Measurements from ENCODE around the gene ARF5. TPM values are rescaled to one million over a fixed set of nuclear protein-coding genes. Genes with fewer than 3 reads are reported as not detected.
"Not testable (repeated sequence)": the region's sequence is repeated elsewhere in the genome, so short reads cannot be mapped to it uniquely, and the experiment has no call there.

Gene ARF5
- total and polyA plus RNA-seq, 12 donors, result 84.8 to 185 (median 91.1) TPM

DNA sequence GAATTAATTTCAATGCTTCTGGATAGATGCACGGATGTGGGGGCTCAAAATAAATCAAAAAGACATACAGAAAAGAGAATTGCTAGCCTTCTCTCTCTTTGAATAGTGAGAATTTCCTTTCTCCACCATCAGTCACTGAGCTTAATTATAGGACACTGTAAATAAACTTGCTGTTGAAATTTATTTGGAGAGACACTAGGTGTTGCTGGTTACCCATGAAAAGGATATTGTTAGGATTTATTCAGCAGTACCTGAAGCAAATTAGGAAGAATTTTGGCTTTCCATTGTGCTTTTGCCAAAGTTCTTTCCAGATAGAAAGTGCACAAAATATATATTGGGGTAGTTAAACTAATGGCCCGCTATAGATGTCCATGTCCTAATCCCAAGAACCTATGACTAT lies 30.4 kb upstream of the ARF5 start:
- intact Hi-C loops (cut with DNase I), result loop anchor here in 1 of 10 donors (5.0 kb wide), 1 partner anchor 649 kb away; no protein-coding TSS in a partner anchor
- H3K9me3 ChIP-seq, result peaks cover 0 to 3% (median 0%) of the 10 kb centered on the region in 11 donors
- H3K4me1 ChIP-seq, result no peaks in the 10 kb centered on the region
- no peaks in the 10 kb centered on the region for H3K36me3 ChIP-seq
- TF ChIP-seq, protein P1, sequence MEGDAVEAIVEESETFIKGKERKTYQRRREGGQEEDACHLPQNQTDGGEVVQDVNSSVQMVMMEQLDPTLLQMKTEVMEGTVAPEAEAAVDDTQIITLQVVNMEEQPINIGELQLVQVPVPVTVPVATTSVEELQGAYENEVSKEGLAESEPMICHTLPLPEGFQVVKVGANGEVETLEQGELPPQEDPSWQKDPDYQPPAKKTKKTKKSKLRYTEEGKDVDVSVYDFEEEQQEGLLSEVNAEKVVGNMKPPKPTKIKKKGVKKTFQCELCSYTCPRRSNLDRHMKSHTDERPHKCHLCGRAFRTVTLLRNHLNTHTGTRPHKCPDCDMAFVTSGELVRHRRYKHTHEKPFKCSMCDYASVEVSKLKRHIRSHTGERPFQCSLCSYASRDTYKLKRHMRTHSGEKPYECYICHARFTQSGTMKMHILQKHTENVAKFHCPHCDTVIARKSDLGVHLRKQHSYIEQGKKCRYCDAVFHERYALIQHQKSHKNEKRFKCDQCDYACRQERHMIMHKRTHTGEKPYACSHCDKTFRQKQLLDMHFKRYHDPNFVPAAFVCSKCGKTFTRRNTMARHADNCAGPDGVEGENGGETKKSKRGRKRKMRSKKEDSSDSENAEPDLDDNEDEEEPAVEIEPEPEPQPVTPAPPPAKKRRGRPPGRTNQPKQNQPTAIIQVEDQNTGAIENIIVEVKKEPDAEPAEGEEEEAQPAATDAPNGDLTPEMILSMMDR (IDR thresholded peaks at IDR 0.05), result peak in 4 of 9 donors; percentile 22 to 39 (median 30)
- DNase-seq (no peak), ATAC-seq (no peak)
- H3K27ac ChIP-seq, result no peak overlapping the region
- H3K4me3 ChIP-seq, result no peak overlapping the region
- WGBS, 2 donors, result 62 to 69% methylated on average over 2 of the region's 2 CpGs
- no peaks in the 10 kb centered on the region for H3K27me3 ChIP-seq

DNA sequence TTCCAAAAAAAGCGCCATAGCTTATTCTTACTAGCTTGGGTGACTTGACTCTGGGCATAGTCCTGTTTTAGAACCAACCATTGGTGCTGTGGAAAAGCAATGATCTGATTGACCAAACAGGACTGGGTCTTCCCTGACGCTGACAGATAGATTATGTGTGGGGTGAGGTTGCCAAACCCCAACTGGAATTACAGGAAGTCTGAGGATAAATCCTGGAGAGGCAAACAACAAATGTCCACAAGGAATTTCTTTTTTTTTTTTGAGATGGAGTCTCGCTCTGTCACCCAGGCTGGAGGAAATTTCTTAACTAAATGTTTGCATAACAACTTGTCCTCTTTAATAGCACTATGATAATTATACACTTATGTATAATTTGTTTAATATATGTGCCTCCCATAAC lies 22.0 kb upstream of the ARF5 start:
- H3K36me3 ChIP-seq, result no peaks in the 10 kb centered on the region
- ATAC-seq, result no peak
- WGBS, 2 donors, result 73 to 77% methylated on average over 3 of the region's 3 CpGs
- H3K9me3 ChIP-seq, result peaks cover 0 to 10% (median 0%) of the 10 kb centered on the region in 11 donors
- H3K27ac ChIP-seq, result no peak overlapping the region
- no peak for DNase-seq
- TF ChIP-seq, protein P1 (IDR thresholded peaks at IDR 0.05), result no peak
- no peak overlapping the region for H3K4me3 ChIP-seq
- intact Hi-C loops (cut with DNase I), result loop anchor here in 1 of 10 donors (10.0 kb wide), 1 partner anchor 61 kb away; no protein-coding TSS in a partner anchor
- no peaks in the 10 kb centered on the region for H3K27me3 ChIP-seq
- H3K4me1 ChIP-seq, result no peaks in the 10 kb centered on the region

DNA sequence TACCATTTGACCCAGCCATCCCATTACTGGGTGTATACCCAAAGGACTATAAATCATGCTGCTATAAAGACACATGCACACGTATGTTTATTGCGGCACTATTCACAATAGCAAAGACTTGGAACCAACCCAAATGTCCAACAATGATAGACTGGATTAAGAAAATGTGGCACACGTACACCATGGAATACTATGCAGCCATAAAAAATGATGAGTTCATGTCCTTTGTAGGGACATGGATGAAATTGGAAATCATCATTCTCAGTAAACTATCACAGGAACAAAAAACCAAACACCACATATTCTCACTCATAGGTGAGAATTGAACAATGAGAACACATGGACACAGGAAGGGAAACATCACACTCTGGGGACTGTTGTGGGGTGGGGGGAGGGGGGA lies 20.2 kb upstream of the ARF5 start:
- DNase-seq, ATAC-seq, H3K9me3 ChIP-seq, H3K27ac ChIP-seq, H3K4me1 ChIP-seq, H3K36me3 ChIP-seq, H3K27me3 ChIP-seq, H3K4me3 ChIP-seq: not testable (repeated sequence)
- intact Hi-C loops (cut with DNase I), result loop anchor here in 1 of 10 donors (10.0 kb wide), 1 partner anchor 63 kb away; no protein-coding TSS in a partner anchor
- WGBS, 2 donors, result no CpG with 5 or more reads among the region's 3 CpGs

DNA sequence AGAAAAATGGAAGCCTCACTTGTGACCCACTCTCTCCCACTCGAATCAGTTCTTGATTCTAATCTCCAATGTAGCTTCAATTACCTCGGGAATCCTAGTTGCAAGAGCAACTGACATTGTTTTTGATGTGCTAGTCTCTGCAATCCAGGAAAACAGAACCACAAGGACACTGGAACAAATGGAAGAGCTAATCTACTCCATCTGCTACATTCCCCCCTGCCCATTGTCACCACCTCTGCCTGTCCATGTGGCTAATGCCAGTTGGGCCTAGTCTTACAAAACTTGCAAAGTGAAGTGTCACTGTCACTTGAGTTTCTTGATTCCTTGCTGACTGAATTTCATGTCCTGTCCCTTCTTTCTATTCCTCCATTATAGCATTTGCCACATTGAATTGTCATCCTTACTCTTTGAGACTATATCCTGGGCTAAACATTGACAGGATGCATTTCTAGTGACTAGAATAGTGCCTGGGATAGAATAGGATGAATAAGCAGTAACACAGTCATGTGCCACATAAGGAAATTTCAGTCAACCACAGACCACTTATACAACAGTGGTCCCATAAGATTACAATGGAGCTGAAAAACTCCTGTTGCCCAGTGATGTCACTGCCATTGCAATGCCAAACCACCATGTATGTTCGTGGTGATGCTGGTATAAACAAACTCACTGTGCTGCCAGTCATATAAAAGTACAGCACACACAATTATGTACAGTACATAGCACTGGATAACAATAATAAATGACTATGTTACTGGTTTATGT lies 16.3 kb upstream of the ARF5 start:
- ATAC-seq (no peak), DNase-seq (no peak)
- Histone ChIP-seq H3K9me3 (no peaks in the 10 kb centered on the region), H3K4me3 (no peak overlapping the region), H3K36me3 (peaks cover 0 to 4% (median 0%) of the 10 kb centered on the region in 9 donors), H3K27ac (no peak overlapping the region), H3K27me3 (no peaks in the 10 kb centered on the region), H3K4me1 (no peaks in the 10 kb centered on the region)
- WGBS, 2 donors, result 74 to 82% methylated on average over 3 of the region's 3 CpGs
- TF ChIP-seq, protein P1 (IDR thresholded peaks at IDR 0.05), result no peak
- intact Hi-C loops (cut with DNase I), result no loop called here

All from heart right ventricle (tissue), 16 donors.